K562 (cell line): ENCODE data around the gene IL36RN. TPM values are rescaled to one million over a fixed set of nuclear protein-coding genes. Genes with fewer than 3 reads are reported as not detected.

ENCODE experiments used
- ATAC-seq: fragments of 200-7000 bp; cut with Tn5 transposase; 3 replicates; pipeline ENCODE4 v1.9.1; 2020; ENCODE audit warnings: moderate library complexity
- BruUV-seq: library from RNA; stranded (reverse); fragments of 400-500 nt; replicated peaks from 2 replicates; lab custom pipeline; 2021; lab: Mats Ljungman, UMichigan
- CTCF ChIA-PET: fragments of 300-600 bp; formaldehyde crosslinking; extraction: SDS; loops from one replicate; lab custom pipeline; 2021; ENCODE audit warnings: low intra/inter-chr PET ratio; lab: Yijun Ruan, JAX
- POLR2A ChIA-PET: fragments of 300-600, 350-650 bp; sonication (Branson Sonifier 250); formaldehyde crosslinking; extraction: SDS; loops from one replicate; lab custom pipeline; 2021; ENCODE audit warnings: antibody characterized with exemption, inconsistent platforms; lab: Yijun Ruan, JAX
- DNase-seq, 4 experiments: peaks; one replicate each; pipeline versions ENCODE4 v3.0.0 to v3.0.0-alpha.2; 2011 to 2018; ENCODE audit warnings: low spot score in 3 of 4, mixed read lengths in 3 of 4; ENCODE audit errors: extremely low read depth in 1 of 4
- FAIRE-seq: peaks from 2 replicates; lab custom pipeline; 2011; peaks lifted over from hg19 to GRCh38; lab: Jason Lieb, UNC
- H2AFZ ChIP-seq: 2 replicates; pipeline ENCODE4 v1.6.0; 2011; ENCODE audit warnings: low read depth, low read length, control low read depth, inconsistent platforms
- H3K27ac ChIP-seq: fragments of 200-600 bp; 3 replicates; pipeline ENCODE4 v1.8.0; 2011; ENCODE audit warnings: low read depth, mild to moderate bottlenecking, control low read depth, inconsistent platforms, low read length, moderate library complexity, mixed read lengths; ENCODE audit errors: extremely low read depth
- H3K27me3 ChIP-seq, 2 experiments: fragments of 300-600 bp in 1 of 2; 2 replicates in 1 of 2; 3 replicates in 1 of 2; pipeline versions ENCODE4 v1.6.0 to v1.8.0; 2011; ENCODE audit warnings: inconsistent platforms in 2 of 2, low read length in 2 of 2, mild to moderate bottlenecking in 1 of 2, mixed read lengths in 1 of 2, moderate library complexity in 1 of 2; ENCODE audit not compliant: control insufficient read depth in 2 of 2, insufficient read depth in 2 of 2
- H3K36me3 ChIP-seq: fragments of 300-600 bp; 3 replicates; pipeline ENCODE4 v1.8.0; 2011; ENCODE audit warnings: mild to moderate bottlenecking, low read length, inconsistent platforms; ENCODE audit not compliant: control insufficient read depth, insufficient read depth
- H3K4me1 ChIP-seq, 2 experiments: fragments of 200-600 bp in 1 of 2; replicated peaks in 1 of 2; 2 replicates in 1 of 2; 3 replicates in 1 of 2; pipeline versions ENCODE4 v1.5.1 to v1.8.0; 2011; ENCODE audit warnings: inconsistent platforms in 2 of 2, low read length in 2 of 2, mild to moderate bottlenecking in 1 of 2, mixed read lengths in 1 of 2, moderate library complexity in 1 of 2; ENCODE audit not compliant: control insufficient read depth in 2 of 2, insufficient read depth in 2 of 2
- H3K4me2 ChIP-seq: 2 replicates; pipeline ENCODE4 v1.6.1; 2011; ENCODE audit warnings: low read length, control low read depth, inconsistent platforms, mixed read lengths; ENCODE audit not compliant: insufficient read depth
- H3K4me3 ChIP-seq: fragments of 200-600 bp; sonication (generic), shearing (Covaris generic); 2 replicates; pipeline ENCODE4 v1.5.1; 2016; ENCODE audit warnings: control low read depth, inconsistent platforms
- H3K79me2 ChIP-seq: fragments of 200-600 bp; 3 replicates; pipeline ENCODE4 v1.8.0; 2011; ENCODE audit warnings: low read length, inconsistent platforms; ENCODE audit not compliant: control insufficient read depth, insufficient read depth
- H3K9ac ChIP-seq, 2 experiments: 2 replicates each; pipeline versions ENCODE4 v1.6.0 to v1.6.1; 2011; ENCODE audit warnings: low read depth in 2 of 2, low read length in 2 of 2, control low read depth in 1 of 2, inconsistent platforms in 1 of 2, mild to moderate bottlenecking in 1 of 2, mixed read lengths in 1 of 2; ENCODE audit not compliant: insufficient read depth in 1 of 2
- H3K9me1 ChIP-seq: one replicate; pipeline ENCODE4 v1.6.0; 2011; ENCODE audit warnings: inconsistent platforms, mild to moderate bottlenecking, low read length, moderate library complexity; ENCODE audit not compliant: control insufficient read depth, insufficient read depth
- H3K9me3 ChIP-seq: replicated peaks from 2 replicates; pipeline ENCODE4 v1.5.1; 2011; ENCODE audit warnings: low read depth, low read length, inconsistent platforms; ENCODE audit not compliant: control insufficient read depth, insufficient read depth
- H4K20me1 ChIP-seq: replicated peaks from 2 replicates; pipeline ENCODE4 v1.6.1; 2011; ENCODE audit warnings: low read length, inconsistent platforms, mixed read lengths; ENCODE audit not compliant: control insufficient read depth, insufficient read depth
- MIER1 ChIP-seq: fragments of 450-650 bp; IDR thresholded peaks from 2 replicates; pipeline ENCODE4 v1.6.1; 2016; ENCODE audit warnings: antibody characterized with exemption, mild to moderate bottlenecking, low read depth
- NUFIP1 ChIP-seq: fragments of 450-650 bp; IDR thresholded peaks from 2 replicates; pipeline ENCODE4 v1.6.1; 2018; ENCODE audit not compliant: partially characterized antibody
- PHB2 ChIP-seq: fragments of 450-650 bp; IDR thresholded peaks from 2 replicates; pipeline ENCODE4 v1.6.1; 2017; ENCODE audit warnings: low read depth
- RBM39 ChIP-seq: fragments of 200-400 bp; formaldehyde crosslinking; optimal IDR thresholded peaks from 2 replicates; pipeline ENCODE3; 2018; ENCODE audit warnings: low read depth, low read length
- SIN3A ChIP-seq, 2 experiments: fragments of 150-350 bp in 1 of 2; IDR thresholded peaks; 2 replicates each; pipeline ENCODE4 v1.6.1; 2011 to 2016; ENCODE audit warnings: borderline replicate concordance in 2 of 2, low read depth in 2 of 2, low read length in 2 of 2, mild to moderate bottlenecking in 2 of 2, moderate library complexity in 2 of 2; ENCODE audit not compliant: control insufficient read depth in 1 of 2
- WGBS: fragments of 100-300 bp; shearing (Covaris generic); methylation state at CpG from one replicate; pipeline ENCODE4 v1.1.6; 2016; ENCODE audit warnings: low coverage, mixed read lengths; ENCODE audit not compliant: insufficient coverage; ENCODE audit errors: missing lambda C conversion rate; 5-methylcytosine and 5-hydroxymethylcytosine counted together
- in situ Hi-C: fragments of 300-500 bp; cut with MboI; formaldehyde crosslinking; loops from 4 replicates; pipeline ENCODE4 v1.15.0; 2018; ENCODE audit warnings: inconsistent platforms, mixed read lengths
- intact Hi-C: fragments of 100-400 bp; cut with micrococcal nuclease; formaldehyde crosslinking; loops from 2 replicates; pipeline ENCODE4 v1.14.2; 2022
- polyA plus RNA-seq, 8 experiments: library from polyadenylated mRNA; depleted of rRNA in 4 of 8; stranded (reverse) in 5 of 8; unstranded in 3 of 8; fragments of >200 nt; fragmentation: Nextera tagmentation in 2 of 8; fragmentation: Illumina TruSeq in 1 of 8; extraction: Ambion mirVana in 2 of 8; extraction: Trizol in 1 of 8; gene quantifications; 2 replicates each; pipeline versions ENCODE4 v1.2.1 to v1.2.3, GENCODE V29; 2011 to 2014; ENCODE audit warnings: inconsistent platforms in 1 of 8, missing spikeins in 1 of 8
- total RNA-seq, 7 experiments: library from RNA; depleted of rRNA in 6 of 7; stranded (reverse); fragments of >200 nt in 6 of 7; fragmentation: Illumina TruSeq in 2 of 7; extraction: Trizol in 2 of 7; gene quantifications; 2 replicates each; pipeline versions ENCODE4 v1.2.1 to v1.2.3, GENCODE V29; 2011 to 2021; ENCODE audit warnings: low replicate concordance in 1 of 7
- TF ChIP-seq, protein P1 (sequence below): fragments of 200-400 bp; formaldehyde crosslinking; IDR thresholded peaks from 2 replicates; pipeline ENCODE4 v1.6.1; 2017; ENCODE audit warnings: mild to moderate bottlenecking, low read depth, low read length, moderate library complexity
- TF ChIP-seq, protein P2 (sequence below): fragments of 250-450 bp; sonication (Bioruptor Pico); IDR thresholded peaks from 2 replicates; pipeline ENCODE4 v1.5.0; 2021; ENCODE audit warnings: mild to moderate bottlenecking, borderline replicate concordance

IL36RN gene
- total and polyA plus RNA-seq, 9 of the 15 experiments (the other 6 are each of a cell fraction or from before 2014, with no cell fraction given): not detected

DNA sequence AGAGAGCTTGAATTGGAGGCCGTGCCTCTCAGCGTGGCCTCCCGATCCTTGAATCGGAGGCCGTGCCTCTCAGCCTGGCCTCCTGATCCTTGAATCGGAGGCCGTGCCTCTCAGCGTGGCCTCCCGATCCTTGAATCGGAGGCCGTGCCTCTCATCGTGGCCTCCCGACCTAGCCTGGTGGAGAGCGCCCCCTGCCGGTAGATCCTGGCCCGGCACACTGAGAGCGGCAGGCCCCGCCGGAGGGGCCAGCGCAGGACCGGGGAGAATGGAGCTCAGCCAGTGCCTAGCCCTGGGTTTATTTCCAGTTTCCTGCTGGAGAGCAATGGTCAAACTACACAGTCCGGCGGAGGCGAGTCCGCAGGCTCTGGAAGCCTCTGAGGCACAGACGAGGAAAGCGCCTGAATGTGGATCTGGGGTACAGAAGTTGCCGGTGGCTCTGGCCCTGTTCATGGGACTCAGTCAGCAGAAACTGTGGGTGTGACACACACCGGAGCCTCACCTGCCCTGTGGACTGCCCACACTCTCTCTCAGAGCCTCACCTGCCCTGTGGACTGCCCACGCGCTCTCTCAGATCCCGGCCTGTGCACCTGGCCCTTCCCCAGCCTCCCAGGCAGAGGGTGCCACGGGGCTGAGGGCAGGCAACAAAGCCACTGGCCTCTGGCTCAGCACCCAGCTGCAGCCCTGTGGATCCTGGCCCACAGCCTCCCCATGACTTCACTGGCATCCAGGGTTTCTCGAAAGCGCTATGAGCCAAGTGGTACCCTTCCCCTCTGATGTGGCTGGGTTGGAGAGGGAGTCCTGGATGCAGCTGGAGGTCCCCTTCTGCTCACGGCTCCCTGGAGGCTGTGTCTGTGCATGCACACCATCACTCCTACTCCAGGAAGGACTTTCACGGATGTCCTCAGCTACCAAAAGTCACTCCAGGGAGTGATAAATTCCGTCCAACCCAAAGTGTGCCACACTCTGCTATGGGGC lies 7.8 kb upstream of the IL36RN start:
- POLR2A ChIA-PET: no interaction called here
- peak; percentile 75 for ATAC-seq
- TF ChIP-seq, protein P1, sequence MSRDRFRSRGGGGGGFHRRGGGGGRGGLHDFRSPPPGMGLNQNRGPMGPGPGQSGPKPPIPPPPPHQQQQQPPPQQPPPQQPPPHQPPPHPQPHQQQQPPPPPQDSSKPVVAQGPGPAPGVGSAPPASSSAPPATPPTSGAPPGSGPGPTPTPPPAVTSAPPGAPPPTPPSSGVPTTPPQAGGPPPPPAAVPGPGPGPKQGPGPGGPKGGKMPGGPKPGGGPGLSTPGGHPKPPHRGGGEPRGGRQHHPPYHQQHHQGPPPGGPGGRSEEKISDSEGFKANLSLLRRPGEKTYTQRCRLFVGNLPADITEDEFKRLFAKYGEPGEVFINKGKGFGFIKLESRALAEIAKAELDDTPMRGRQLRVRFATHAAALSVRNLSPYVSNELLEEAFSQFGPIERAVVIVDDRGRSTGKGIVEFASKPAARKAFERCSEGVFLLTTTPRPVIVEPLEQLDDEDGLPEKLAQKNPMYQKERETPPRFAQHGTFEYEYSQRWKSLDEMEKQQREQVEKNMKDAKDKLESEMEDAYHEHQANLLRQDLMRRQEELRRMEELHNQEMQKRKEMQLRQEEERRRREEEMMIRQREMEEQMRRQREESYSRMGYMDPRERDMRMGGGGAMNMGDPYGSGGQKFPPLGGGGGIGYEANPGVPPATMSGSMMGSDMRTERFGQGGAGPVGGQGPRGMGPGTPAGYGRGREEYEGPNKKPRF: no peak
- TF ChIP-seq, protein P2, sequence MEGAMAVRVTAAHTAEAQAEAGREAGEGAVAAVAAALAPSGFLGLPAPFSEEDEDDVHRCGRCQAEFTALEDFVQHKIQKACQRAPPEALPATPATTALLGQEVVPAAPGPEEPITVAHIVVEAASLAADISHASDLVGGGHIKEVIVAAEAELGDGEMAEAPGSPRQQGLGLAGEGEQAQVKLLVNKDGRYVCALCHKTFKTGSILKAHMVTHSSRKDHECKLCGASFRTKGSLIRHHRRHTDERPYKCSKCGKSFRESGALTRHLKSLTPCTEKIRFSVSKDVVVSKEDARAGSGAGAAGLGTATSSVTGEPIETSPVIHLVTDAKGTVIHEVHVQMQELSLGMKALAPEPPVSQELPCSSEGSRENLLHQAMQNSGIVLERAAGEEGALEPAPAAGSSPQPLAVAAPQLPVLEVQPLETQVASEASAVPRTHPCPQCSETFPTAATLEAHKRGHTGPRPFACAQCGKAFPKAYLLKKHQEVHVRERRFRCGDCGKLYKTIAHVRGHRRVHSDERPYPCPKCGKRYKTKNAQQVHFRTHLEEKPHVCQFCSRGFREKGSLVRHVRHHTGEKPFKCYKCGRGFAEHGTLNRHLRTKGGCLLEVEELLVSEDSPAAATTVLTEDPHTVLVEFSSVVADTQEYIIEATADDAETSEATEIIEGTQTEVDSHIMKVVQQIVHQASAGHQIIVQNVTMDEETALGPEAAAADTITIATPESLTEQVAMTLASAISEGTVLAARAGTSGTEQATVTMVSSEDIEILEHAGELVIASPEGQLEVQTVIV (CRISPR knock-in tag): no peak
- TF ChIP-seq RBM39: peak; percentile 56
- TF ChIP-seq NUFIP1: no peak
- no peak for TF ChIP-seq PHB2
- TF ChIP-seq MIER1: no peak
- no peak for TF ChIP-seq SIN3A (IDR thresholded peaks at IDR 0.05; ENCODE audit: borderline replicate concordance in 2 of 2, control insufficient read depth in 1 of 2, low read depth in 2 of 2, low read length in 2 of 2)

More for the DNA sequence above, 7.8 kb upstream of the IL36RN start:
- BruUV-seq: no TSS peak
- Histone ChIP-seq H3K4me1 (peaks cover 0 to 8% of the 10 kb centered on the region in 2 experiments; a peak in 1 of 5 replicates), H3K9ac (no peak overlapping the region), H3K9me1 (no peaks in the 10 kb centered on the region), H3K4me2 (no peak overlapping the region), H3K36me3 (no peaks in the 10 kb centered on the region), H4K20me1 (no peaks in the 10 kb centered on the region), H3K9me3 (no peaks in the 10 kb centered on the region), H3K27ac (no peak overlapping the region), H3K27me3 (peaks cover 0 to 14% of the 10 kb centered on the region in 2 experiments; a peak in 2 of 5 replicates), H3K79me2 (no peaks in the 10 kb centered on the region), H2AFZ (no peak overlapping the region), H3K4me3 (no peak overlapping the region)
- WGBS: 52% methylated on average over 38 of the region's 38 CpGs
- CTCF ChIA-PET: interaction anchor here (1.4 kb wide), 1 partner anchor 67 kb away, joined by 4 read pairs; no protein-coding TSS in a partner anchor
- intact Hi-C loops: loop anchor here (5.0 kb wide), 1 partner anchor 94 kb away; no protein-coding TSS in a partner anchor
- FAIRE-seq (no peak), DNase-seq (peak; percentile 40 to 64 (median 61))
- in situ Hi-C loops: no loop called here
